Hematopoietic multipotent progenitor cell (in vitro differentiated cells): ENCODE data around the gene LNX1. TPM values are rescaled to one million over a fixed set of nuclear protein-coding genes. Genes with fewer than 3 reads are reported as not detected.
"Not testable (repeated sequence)": the region's sequence is repeated elsewhere in the genome, so short reads cannot be mapped to it uniquely, and the experiment has no call there.

Experiments
- DNase-seq, 3 donors: peaks; one replicate each; pipeline ENCODE4 v3.0.0-alpha.2; 2011 to 2015; ENCODE audit warnings: low read depth in 2 of 3, low spot score in 2 of 3
- total RNA-seq: library from RNA; depleted of rRNA; stranded (reverse); fragments of >200 nt; gene quantifications from one replicate; pipeline ENCODE4 v1.2.3, GENCODE V29; 2012

LNX1 gene
- total RNA-seq, 1 donor, result 1.6 TPM

DNA sequence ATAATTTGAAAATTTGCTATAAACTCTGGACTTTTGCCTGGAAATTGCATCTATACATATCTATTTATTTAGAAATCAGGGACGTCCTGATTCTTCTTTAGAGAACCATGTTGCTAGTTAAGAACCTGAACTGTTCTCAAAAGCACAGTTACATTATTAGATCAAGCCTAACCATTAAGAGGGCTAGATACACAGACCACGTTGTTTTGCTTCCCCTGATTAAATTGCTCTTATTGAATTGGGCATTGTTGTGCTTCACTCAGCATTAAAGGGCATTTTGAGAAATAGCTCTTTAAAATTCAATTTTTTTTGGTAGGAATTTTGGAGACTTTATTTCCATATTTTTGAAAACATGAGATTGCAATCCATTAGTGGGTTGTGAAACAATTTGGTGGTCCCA, 169.5 kb downstream of the LNX1 start:
- no peak for DNase-seq

- no peak for DNase-seq
Observed at GRCh38 chr4:53419208-53419607, 172.1 kb downstream of the LNX1 start.

GRCh38 chr4:53409479-53409878, 181.8 kb downstream of the LNX1 start:
- DNase-seq, result not testable (repeated sequence)

Other genes with a start within 250 kb of the LNX1 start
- gene SCFD2, start 225.4 kb downstream of the LNX1 start, total RNA-seq, result 73.8 TPM
- gene FIP1L1, start 213.8 kb downstream of the LNX1 start, total RNA-seq, result 33.1 TPM